SK-N-SH treated with all-trans-retinoic acid at 6 μM for 48 hours (cell line): ENCODE results near the gene ITGB3BP.

Experiments
- ATAC-seq: fragments of 200-7000 bp; cut with Tn5 transposase; 3 replicates; pipeline ENCODE4 v1.9.1; 2020; ENCODE audit warnings: mild to moderate bottlenecking, moderate library complexity
- BACH2 ChIP-seq: fragments of 250-450 bp; sonication (Bioruptor Pico); IDR thresholded peaks from 2 replicates; pipeline ENCODE4 v1.9.0; 2021; ENCODE audit warnings: mild to moderate bottlenecking, borderline replicate concordance
- CSDC2 ChIP-seq: fragments of 250-450 bp; sonication (Bioruptor Pico); IDR thresholded peaks from 2 replicates; pipeline ENCODE4 v1.5.0; 2020; ENCODE audit warnings: mild to moderate bottlenecking, moderate library complexity
- SNAI2 ChIP-seq: fragments of 250-450 bp; sonication (Bioruptor Pico); IDR thresholded peaks from 2 replicates; pipeline ENCODE4 v1.5.0; 2020; ENCODE audit warnings: mild to moderate bottlenecking, moderate library complexity
- TOX ChIP-seq: fragments of 250-450 bp; sonication (Bioruptor Pico); IDR thresholded peaks from 2 replicates; pipeline ENCODE4 v1.8.0; 2021; ENCODE audit warnings: mild to moderate bottlenecking, moderate library complexity, borderline replicate concordance
- TF ChIP-seq, protein P1 (sequence below): fragments of 250-450 bp; sonication (Bioruptor Pico); IDR thresholded peaks from 2 replicates; pipeline ENCODE4 v1.5.1; 2021; ENCODE audit warnings: mild to moderate bottlenecking, moderate library complexity
- TF ChIP-seq, protein P2 (sequence below): fragments of 250-450 bp; sonication (Bioruptor Pico); IDR thresholded peaks from 2 replicates; pipeline ENCODE4 v1.8.0; 2020; ENCODE audit warnings: mild to moderate bottlenecking, moderate library complexity, borderline replicate concordance

Gene ITGB3BP

DNA sequence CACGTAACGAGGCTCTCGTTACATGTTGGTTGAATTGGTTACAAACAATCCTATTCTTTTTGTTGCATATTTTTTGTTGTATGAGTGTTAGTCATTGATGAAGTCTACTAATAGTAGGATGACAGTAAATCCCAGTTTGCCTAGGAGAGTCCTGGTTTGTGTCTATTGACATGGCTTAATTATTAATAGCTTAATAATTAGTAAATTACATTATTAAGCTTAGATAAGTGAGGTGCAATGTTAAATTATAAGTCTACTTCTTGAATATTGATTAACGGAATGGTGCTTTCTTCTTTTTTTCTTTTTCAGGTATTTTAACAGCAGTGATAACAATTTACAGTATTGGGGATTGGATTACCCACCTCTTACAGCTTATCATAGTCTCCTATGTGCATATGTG, 121.1 kb downstream of the ITGB3BP start:
- TF ChIP-seq CSDC2 (CRISPR knock-in tag) (no peak), BACH2 (no peak), SNAI2 (CRISPR knock-in tag) (no peak), TOX (CRISPR knock-in tag) (no peak)
- TF ChIP-seq, protein P1, sequence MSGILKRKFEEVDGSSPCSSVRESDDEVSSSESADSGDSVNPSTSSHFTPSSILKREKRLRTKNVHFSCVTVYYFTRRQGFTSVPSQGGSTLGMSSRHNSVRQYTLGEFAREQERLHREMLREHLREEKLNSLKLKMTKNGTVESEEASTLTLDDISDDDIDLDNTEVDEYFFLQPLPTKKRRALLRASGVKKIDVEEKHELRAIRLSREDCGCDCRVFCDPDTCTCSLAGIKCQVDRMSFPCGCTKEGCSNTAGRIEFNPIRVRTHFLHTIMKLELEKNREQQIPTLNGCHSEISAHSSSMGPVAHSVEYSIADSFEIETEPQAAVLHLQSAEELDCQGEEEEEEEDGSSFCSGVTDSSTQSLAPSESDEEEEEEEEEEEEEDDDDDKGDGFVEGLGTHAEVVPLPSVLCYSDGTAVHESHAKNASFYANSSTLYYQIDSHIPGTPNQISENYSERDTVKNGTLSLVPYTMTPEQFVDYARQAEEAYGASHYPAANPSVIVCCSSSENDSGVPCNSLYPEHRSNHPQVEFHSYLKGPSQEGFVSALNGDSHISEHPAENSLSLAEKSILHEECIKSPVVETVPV: no peak
- TF ChIP-seq, protein P2, sequence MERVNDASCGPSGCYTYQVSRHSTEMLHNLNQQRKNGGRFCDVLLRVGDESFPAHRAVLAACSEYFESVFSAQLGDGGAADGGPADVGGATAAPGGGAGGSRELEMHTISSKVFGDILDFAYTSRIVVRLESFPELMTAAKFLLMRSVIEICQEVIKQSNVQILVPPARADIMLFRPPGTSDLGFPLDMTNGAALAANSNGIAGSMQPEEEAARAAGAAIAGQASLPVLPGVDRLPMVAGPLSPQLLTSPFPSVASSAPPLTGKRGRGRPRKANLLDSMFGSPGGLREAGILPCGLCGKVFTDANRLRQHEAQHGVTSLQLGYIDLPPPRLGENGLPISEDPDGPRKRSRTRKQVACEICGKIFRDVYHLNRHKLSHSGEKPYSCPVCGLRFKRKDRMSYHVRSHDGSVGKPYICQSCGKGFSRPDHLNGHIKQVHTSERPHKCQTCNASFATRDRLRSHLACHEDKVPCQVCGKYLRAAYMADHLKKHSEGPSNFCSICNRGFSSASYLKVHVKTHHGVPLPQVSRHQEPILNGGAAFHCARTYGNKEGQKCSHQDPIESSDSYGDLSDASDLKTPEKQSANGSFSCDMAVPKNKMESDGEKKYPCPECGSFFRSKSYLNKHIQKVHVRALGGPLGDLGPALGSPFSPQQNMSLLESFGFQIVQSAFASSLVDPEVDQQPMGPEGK (CRISPR knock-in tag): no peak
- TF ChIP-seq, all 23 proteins: peak for 0

More for the DNA sequence above, 121.1 kb downstream of the ITGB3BP start:
- no peak for ATAC-seq
